Measurements from ENCODE around the gene SAMD4B.
"Not testable (repeated sequence)": the region's sequence is repeated elsewhere in the genome, so short reads cannot be mapped to it uniquely, and the experiment has no call there.

SAMD4B gene

DNA sequence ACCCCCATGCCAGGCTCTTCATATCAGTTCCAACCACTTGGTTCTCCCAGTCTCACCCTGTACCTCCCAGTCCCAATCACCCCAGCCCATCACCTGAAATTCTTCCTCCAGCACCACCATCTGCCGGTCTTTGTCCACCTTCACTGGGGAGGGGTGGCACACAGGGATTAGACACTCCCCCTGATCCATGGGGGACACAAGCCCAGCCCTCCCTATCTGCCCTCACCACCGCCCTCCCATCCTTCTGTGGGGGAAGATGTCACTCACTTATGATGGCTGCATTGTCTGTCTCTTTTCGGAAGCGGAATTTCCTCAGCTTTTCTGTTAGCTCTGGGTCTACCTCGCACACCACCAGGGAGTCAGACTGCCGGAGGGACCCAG is 7.1 kb upstream of the SAMD4B start:
- DNase-seq = peak in 1 of 5 donors; percentile 43

- DNase-seq = no peak
Measured at GRCh38 chr19:39336483-39336882, 5.7 kb upstream of the SAMD4B start.

GRCh38 chr19:39339674-39340073 is 2.5 kb upstream of the SAMD4B start:
- DNase-seq = no peak

- DNase-seq = not testable (repeated sequence)
Measured at GRCh38 chr19:39340156-39340555, 2.1 kb upstream of the SAMD4B start.

GRCh38 chr19:39341129-39341718 is 997 bp upstream of the SAMD4B start:
- peak in 1 of 5 donors; percentile 11 for DNase-seq

DNA sequence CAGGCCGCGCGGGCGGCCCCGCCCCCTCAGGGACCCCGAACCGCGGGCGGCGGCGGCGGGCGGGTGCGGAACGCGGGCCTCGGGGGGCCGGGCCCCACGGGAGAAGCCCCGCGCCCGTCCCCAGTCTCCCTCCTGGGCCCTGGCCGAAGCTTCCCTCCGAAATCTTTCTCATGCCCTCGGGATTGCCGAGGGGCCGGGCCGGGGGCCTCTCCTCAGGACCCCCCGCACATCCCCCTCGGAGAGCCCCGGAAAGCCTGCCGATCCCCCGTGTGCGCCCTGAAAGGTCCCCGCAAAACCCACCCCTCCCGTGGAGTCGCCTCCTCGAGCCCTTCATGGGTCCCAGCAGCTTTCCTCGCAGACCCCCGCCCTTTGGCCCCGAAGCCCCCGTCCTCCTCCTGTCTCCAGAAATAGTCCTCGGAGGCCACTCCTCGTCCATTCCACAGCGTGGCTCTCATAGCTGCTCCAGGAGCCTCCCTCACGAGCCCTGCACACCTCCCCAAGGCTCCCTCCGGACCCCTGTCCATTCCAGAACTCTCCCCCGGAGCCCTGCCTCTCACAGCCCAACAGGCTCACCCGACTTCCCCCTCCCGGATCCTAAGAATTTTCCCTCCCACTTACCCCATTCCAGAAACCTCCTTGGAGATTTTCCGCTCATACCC is 555 bp downstream of the SAMD4B start:
- DNase-seq = no peak

- DNase-seq = no peak
Measured at GRCh38 chr19:39345956-39346355, 3.7 kb downstream of the SAMD4B start.

DNA sequence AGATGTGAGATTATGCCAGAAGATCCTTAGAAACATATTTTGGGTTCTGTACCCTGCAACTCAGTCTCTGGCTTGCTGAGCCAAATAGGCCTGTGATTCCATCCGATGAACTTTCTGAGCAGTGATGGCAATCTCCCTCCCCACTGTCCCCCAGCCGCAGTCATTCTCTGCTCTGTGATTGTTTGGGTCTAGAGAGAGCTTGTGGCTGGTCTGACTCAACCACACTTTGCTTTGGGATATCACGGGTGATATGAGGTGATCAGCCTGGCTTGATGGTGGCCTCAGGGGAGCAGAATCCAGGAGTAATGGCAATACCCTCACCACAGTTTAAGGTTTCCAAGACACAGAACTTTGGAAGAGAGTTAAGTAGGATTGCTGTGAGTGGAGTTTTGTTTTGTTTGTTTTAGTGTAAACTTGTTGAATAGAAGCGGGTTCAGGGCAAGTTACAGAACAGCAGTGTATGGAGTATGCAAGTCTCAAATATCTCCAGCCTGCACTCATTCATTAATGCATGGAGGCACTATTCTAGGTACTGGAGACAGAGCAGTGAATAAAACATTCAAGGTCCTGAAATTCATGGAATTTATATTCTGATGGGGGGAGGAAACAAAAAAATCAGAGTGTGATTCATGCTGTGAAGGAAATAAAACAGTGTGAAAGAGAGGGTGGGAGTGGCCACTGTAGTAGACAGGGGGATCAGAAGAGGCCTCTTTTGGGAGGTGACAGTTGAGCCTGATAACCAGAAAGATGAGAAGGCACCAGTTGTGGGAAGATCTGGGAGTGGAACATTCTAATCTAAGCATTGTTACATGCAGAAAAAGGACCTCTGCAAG is 5.3 kb downstream of the SAMD4B start:
- no peak for DNase-seq

GRCh38 chr19:39349326-39349725 is 7.1 kb downstream of the SAMD4B start:
- no peak for DNase-seq

DNA sequence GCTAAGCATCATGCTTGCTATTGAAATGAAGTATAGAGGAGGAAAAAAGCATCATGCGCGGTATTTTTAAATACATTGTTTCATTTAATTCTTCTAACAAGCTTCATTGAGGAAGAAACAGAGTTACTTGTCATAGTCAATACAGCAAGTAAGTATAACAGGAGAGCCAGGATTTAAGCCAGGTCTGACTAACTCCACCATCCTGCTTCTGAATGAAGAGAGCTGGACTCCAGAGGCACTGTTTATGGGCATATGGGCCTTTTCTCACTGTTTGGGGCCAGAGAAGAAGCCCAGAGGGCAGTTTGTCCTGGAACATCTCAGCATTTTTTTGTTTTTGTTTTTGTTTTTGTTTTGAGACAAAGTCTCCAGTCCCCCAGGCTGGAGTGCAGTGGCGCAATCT is 7.9 kb downstream of the SAMD4B start:
- no peak for DNase-seq

GRCh38 chr19:39351537-39352064 is 9.4 kb downstream of the SAMD4B start:
- DNase-seq = peak in 2 of 5 donors; percentile 8 to 88

GRCh38 chr19:39352381-39353255 is 10.4 kb downstream of the SAMD4B start:
- no peak for DNase-seq

- no peak for DNase-seq
Measured at GRCh38 chr19:39355253-39355652, 13.0 kb downstream of the SAMD4B start.

DNA sequence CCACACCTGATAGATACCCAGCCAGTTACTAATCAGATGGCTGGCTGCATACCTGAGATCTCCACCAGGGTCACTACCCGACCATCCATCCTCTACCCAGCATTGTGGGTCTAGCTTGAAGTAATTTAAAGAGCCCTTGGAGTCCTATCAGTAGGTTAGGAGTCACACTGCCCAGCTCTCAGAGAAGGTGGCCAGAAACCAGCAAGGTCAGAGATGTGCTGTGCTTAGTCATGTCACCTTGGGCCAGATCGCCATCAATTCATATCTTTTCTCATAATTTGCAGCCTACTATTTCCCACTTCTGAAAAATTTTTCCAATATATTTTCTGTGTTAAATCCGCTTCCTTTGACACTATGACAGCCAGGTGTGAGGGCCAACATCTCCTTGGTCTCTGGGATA is 13.9 kb downstream of the SAMD4B start:
- DNase-seq = no peak

- DNase-seq = no peak
Measured at GRCh38 chr19:39356647-39357046, 14.4 kb downstream of the SAMD4B start.

- no peak for DNase-seq
Measured at GRCh38 chr19:39359026-39359425, 16.8 kb downstream of the SAMD4B start.

DNA sequence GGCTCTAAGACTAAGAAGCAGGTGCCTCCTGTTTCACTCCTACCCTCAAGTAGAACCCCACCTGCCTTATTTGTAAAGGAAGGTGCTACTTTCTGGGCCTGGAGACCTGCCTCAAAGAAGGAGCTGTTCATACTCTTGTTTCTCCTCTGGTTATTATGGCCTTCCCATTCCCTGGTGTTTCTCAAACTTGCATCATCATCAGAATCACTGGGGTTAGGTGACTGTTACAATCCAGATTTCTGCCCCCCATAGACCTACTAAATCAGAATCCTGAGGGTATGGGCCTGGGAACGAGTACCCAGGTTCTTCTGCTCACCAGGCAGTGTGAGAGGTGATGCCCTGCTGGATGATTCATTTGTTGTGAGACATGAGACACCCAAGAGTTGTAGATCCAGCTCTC is 18.4 kb downstream of the SAMD4B start:
- no peak for DNase-seq

DNA sequence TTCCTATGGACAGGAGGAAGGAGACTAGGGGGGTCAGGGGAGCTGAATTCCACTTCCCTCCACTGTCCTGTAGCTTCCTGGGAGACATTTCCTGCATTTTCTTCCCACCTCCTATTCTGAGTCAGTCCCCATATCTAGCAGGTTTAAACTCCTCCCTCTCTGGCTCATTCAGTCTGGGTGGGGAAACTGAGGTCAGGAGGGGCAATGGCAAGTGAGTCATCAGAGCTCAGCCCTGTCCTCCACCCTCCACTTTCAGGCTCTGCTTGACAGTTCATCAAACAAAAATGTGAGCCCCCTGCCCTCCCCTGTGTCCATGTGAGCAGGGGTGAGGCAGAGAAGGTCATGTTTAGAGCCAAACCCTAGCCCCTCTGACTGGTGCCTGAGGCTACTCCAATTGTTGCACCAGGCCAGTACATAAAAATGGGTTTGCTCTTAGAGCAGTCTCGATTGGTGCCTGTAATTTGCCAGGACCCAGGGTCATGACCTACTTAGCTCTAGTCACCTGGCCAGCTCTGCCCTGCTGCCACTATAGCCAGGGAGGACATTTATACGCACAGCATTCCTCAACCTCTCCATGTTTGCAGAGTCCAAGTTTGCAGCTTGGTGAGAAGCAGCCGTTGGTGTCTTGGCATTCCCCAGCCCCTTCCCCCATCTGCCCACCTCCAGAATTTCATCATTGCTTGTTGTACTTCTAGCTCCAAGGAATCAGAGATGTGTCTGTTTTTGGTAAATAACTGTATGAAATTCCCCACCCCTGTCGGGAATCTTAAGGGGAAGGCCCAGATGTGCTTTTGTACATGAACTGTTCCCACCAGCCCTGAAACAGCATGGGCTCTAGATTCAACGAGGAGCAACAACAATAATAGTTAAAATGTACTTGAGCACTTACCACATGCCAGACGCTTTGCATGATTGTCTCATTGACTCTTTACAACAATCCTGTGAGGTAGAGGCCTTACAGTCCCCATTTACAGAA is 20.7 kb downstream of the SAMD4B start:
- DNase-seq = no peak

DNA sequence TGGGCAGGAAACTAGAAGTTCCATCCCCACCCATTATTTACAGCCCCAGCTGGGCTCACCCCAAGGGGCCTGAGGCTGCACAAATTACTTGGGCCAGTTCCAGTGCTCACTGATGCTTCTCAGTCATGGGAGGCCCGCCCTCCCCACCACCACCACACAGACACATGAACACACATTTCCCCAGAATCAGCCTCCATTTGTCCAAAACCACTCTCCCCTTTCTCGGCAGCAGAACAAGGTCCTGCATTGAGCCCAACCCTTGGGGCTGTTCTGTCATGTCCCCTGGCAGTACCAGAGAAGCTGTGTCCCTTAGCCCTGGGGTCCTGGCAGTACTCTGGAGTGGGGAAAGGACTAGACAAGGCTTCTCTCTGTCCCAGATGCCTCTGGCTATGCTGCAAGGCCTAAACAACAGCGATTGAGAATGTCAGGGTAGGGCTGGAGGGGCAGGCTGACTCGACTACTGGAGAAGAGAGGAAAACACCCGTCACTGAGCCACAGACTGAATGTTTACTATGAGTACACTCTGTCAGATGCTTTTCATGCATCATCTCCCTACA is 21.8 kb downstream of the SAMD4B start:
- no peak for DNase-seq

- no peak for DNase-seq
Measured at GRCh38 chr19:39365531-39365930, 23.3 kb downstream of the SAMD4B start.

- DNase-seq = no peak
Measured at GRCh38 chr19:39369200-39369599, 27.0 kb downstream of the SAMD4B start.
